ENCODE results near the gene GID8.

DNA sequence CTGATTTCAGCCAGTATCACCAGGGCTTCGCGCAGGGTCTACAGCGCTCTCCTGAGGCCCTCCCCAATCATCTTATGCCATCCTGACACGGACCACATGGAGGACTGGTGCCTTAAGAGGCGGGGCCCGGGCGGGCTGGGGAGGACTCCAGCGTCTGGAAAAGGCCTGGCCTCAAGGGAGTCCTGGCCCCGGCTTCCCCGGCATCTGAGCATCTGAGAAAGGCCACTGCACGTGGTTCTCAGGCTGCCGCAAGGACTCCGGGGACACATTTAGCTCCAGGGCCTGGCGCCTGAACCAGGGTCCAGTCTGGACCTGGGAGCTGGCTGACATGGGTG lies 47.5 kb downstream of the GID8 start:
- TF ChIP-seq POLR2A (IDR thresholded peaks at IDR 0.05): no peak
- TF ChIP-seq, protein P1, sequence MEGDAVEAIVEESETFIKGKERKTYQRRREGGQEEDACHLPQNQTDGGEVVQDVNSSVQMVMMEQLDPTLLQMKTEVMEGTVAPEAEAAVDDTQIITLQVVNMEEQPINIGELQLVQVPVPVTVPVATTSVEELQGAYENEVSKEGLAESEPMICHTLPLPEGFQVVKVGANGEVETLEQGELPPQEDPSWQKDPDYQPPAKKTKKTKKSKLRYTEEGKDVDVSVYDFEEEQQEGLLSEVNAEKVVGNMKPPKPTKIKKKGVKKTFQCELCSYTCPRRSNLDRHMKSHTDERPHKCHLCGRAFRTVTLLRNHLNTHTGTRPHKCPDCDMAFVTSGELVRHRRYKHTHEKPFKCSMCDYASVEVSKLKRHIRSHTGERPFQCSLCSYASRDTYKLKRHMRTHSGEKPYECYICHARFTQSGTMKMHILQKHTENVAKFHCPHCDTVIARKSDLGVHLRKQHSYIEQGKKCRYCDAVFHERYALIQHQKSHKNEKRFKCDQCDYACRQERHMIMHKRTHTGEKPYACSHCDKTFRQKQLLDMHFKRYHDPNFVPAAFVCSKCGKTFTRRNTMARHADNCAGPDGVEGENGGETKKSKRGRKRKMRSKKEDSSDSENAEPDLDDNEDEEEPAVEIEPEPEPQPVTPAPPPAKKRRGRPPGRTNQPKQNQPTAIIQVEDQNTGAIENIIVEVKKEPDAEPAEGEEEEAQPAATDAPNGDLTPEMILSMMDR (IDR thresholded peaks at IDR 0.05): no peak
